Left lung (tissue), 10 donors: Measurements from ENCODE around the gene REPS1. TPM values are rescaled to one million over a fixed set of nuclear protein-coding genes. Genes with fewer than 3 reads are reported as not detected.

ENCODE experiments used
- ATAC-seq: fragments of 200-7000 bp; cut with Tn5 transposase; one replicate; pipeline ENCODE4 v1.9.1; 2020; ENCODE audit warnings: moderate library complexity
- DNase-seq, 4 donors: peaks; one replicate each; pipeline ENCODE4 v3.0.0-alpha.2; 2013 to 2020
- H3K27ac ChIP-seq, 2 donors: fragments of 200-600 bp; sonication (generic) in 1 of 2; one replicate each; pipeline versions ENCODE4 v1.5.0 to v1.8.0; 2020 to 2021
- H3K27me3 ChIP-seq, 2 donors: fragments of 200-600 bp; sonication (generic) in 1 of 2; one replicate each; pipeline versions ENCODE4 v1.5.0 to v1.8.0; 2020 to 2021
- H3K36me3 ChIP-seq, 2 donors: fragments of 200-600 bp; sonication (generic) in 1 of 2; one replicate each; pipeline versions ENCODE4 v1.5.0 to v1.8.0; 2020 to 2021
- H3K4me1 ChIP-seq, 2 donors: fragments of 200-600 bp; one replicate each; pipeline ENCODE4 v1.8.0; 2021
- H3K4me3 ChIP-seq, 2 donors: fragments of 200-600 bp; sonication (generic) in 1 of 2; one replicate each; pipeline versions ENCODE4 v1.5.0 to v1.8.0; 2020 to 2021; ENCODE audit warnings: mild to moderate bottlenecking in 1 of 2
- H3K9me3 ChIP-seq, 2 donors: fragments of 200-600 bp; sonication (generic) in 1 of 2; one replicate each; pipeline versions ENCODE4 v1.5.0 to v1.8.0; 2020 to 2021
- intact Hi-C, 2 donors: fragments of 100-400 bp; cut with DNase I; formaldehyde crosslinking; loops; one replicate each; pipeline versions ENCODE4 v1.11.2 to v1.14.2; 2022
- polyA plus RNA-seq, 6 donors: library from polyadenylated mRNA; unstranded; fragments of 120-200 nt; gene quantifications; one replicate each; pipeline ENCODE4 v1.2.1, GENCODE V29; 2013; ENCODE audit not compliant: insufficient read length in 6 of 6
- total RNA-seq, 2 donors: library from RNA; stranded (reverse); fragmentation: NEBNext Ultra II Directional; extraction: Animal tissue kit (Norgen Biotek cat#: 25700); gene quantifications; one replicate each; pipeline ENCODE4 v1.2.1, GENCODE V29; 2021
- TF ChIP-seq, protein P1 (sequence below), 2 donors: fragments of 200-600 bp; sonication (generic) in 1 of 2; IDR thresholded peaks; one replicate each; pipeline versions ENCODE4 v1.5.0 to v1.8.0; 2021; ENCODE audit warnings: antibody characterized with exemption in 2 of 2
- donor health status: DM: no; HTN: yes; CAD: no.
- donor health status: DM: no; HTN: no; CAD: no.

REPS1 gene
- total and polyA plus RNA-seq, 8 donors, result 29.3 to 83.9 (median 63.6) TPM

DNA sequence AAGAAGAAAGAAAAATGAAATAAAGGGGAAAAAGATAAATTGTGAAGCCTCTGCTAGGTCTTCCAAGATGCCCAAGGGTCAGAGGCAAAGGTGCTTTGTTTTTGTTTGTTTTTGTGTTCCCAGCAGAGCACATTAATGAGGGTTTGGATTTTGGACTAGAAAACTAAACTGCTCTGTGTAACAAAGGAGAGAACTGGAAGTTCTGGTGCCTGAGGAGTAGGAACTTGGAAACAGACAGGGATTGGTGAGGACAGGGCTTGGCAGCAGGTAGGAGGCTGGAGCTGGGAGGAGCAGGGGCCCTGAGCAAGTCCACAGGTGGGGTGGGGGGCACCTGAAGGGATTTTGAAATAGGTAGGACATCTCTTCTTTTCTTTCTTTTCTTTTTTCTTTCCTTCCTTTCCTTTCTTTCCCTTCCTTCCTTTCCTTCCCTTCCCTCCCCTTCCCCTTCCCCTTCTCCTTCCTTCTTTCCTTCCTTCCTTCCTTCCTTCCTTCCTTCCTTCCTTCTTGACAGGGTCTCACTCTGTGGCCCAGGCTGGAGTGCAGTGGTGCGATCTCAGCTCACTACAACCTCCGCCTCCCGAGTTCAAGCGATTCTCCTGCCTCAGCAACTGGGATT is 25.2 kb upstream of the REPS1 start:
- H3K36me3 ChIP-seq, result no peaks in the 10 kb centered on the region
- no peak for DNase-seq
- H3K4me1 ChIP-seq, result no peaks in the 10 kb centered on the region
- H3K9me3 ChIP-seq, result no peaks in the 10 kb centered on the region
- TF ChIP-seq, protein P1, sequence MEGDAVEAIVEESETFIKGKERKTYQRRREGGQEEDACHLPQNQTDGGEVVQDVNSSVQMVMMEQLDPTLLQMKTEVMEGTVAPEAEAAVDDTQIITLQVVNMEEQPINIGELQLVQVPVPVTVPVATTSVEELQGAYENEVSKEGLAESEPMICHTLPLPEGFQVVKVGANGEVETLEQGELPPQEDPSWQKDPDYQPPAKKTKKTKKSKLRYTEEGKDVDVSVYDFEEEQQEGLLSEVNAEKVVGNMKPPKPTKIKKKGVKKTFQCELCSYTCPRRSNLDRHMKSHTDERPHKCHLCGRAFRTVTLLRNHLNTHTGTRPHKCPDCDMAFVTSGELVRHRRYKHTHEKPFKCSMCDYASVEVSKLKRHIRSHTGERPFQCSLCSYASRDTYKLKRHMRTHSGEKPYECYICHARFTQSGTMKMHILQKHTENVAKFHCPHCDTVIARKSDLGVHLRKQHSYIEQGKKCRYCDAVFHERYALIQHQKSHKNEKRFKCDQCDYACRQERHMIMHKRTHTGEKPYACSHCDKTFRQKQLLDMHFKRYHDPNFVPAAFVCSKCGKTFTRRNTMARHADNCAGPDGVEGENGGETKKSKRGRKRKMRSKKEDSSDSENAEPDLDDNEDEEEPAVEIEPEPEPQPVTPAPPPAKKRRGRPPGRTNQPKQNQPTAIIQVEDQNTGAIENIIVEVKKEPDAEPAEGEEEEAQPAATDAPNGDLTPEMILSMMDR (IDR thresholded peaks at IDR 0.05), result no peak
- H3K4me3 ChIP-seq, result no peak overlapping the region
- no peaks in the 10 kb centered on the region for H3K27me3 ChIP-seq
- no peak overlapping the region for H3K27ac ChIP-seq
- no peak for ATAC-seq
- intact Hi-C loops, result no loop called here

DNA sequence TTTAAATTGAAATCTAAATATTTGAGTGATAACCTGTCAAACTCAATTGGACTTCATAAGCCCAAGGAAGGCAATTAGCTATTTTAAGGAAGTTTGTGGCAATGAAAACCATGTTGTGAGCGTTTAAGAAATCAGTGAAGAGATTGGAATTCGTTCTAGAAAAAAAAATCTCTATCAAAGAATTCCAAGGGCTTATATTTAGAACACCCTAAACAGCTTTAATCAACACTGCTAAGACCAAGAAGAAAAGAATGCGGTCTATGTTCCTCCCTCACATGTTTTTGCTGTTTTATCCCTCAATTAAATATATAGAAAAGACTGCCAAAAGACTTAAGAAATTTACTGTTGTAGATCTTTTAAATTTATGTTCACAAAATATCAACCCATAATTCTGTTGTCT is 23.9 kb upstream of the REPS1 start:
- H3K9me3 ChIP-seq, result no peaks in the 10 kb centered on the region
- intact Hi-C loops, result no loop called here
- H3K36me3 ChIP-seq, result no peaks in the 10 kb centered on the region
- TF ChIP-seq, protein P1 (IDR thresholded peaks at IDR 0.05), result no peak
- DNase-seq (no peak), ATAC-seq (no peak)
- no peaks in the 10 kb centered on the region for H3K4me1 ChIP-seq
- H3K27me3 ChIP-seq, result no peaks in the 10 kb centered on the region
- no peak overlapping the region for H3K27ac ChIP-seq
- H3K4me3 ChIP-seq, result no peak overlapping the region

DNA sequence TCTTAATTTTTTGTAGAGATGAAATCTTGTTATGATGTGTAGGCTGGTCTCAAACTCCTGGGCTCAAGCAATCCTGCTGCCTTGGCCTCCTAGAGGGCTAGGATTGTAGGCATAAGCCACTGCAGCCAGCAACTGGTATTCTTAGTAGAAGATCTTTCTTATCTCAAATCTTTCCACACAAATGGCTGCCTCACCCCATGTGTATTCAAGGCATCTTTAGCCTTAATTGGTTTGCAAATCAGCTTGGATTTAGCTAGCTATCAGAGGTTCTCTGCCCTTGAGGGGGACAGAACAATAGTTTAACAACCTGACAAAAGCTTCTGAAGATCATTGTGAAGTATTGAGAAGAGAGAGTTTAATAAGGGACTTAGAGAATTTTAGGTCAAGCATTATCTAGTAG is 22.6 kb upstream of the REPS1 start:
- no peak overlapping the region for H3K4me3 ChIP-seq
- DNase-seq, result no peak
- H3K27ac ChIP-seq, result no peak overlapping the region
- ATAC-seq, result no peak
- intact Hi-C loops, result no loop called here
- no peaks in the 10 kb centered on the region for H3K9me3 ChIP-seq
- H3K27me3 ChIP-seq, result no peaks in the 10 kb centered on the region
- TF ChIP-seq, protein P1 (IDR thresholded peaks at IDR 0.05), result no peak
- H3K36me3 ChIP-seq, result no peaks in the 10 kb centered on the region
- H3K4me1 ChIP-seq, result no peaks in the 10 kb centered on the region

DNA sequence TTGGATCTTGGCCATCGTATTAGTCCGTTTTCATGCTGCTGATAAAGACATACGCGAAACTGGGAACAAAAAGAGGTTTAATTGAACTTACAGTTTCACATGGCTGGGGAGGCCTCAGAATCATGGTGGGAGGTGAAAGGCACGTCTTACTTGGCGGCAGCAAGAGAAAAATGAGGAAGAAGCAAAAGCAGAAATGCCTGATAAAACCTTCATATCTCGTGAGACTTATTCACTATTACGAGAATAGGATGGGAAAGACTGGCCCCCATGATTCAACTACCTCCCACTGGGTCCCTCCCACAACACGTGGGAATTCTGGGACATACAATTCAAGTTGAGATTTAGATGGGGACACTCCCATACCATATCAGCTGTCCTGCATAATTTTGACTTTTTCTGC is 20.1 kb upstream of the REPS1 start:
- Histone ChIP-seq H3K4me1 (no peaks in the 10 kb centered on the region), H3K27ac (no peak overlapping the region), H3K36me3 (no peaks in the 10 kb centered on the region), H3K9me3 (no peaks in the 10 kb centered on the region), H3K4me3 (no peak overlapping the region), H3K27me3 (no peaks in the 10 kb centered on the region)
- no peak for DNase-seq
- no peak for ATAC-seq
- intact Hi-C loops, result no loop called here
- TF ChIP-seq, protein P1 (IDR thresholded peaks at IDR 0.05), result no peak

DNA sequence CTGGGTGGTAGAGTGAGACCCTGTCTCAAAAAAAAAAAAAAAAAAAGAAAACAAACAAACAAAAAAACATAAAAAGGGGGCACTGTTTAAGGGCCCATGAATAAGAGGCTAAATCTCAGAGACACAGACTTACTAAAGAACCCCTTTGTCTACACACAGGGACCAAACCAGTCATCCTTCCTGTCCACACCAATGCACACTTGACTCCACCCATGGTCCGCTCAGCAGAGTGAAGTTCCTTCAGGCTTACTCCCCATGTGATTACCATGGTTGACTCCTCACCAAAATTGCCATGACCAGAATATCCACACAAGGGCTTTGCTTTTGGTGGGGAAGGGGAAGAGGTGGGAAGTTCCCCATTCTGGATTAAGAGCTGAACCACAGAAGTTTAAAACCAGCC is 19.4 kb upstream of the REPS1 start:
- ATAC-seq, result no peak

More for the DNA sequence above, 19.4 kb upstream of the REPS1 start:
- no peaks in the 10 kb centered on the region for H3K4me1 ChIP-seq
- intact Hi-C loops, result no loop called here
- H3K27ac ChIP-seq, result no peak overlapping the region
- no peak for DNase-seq
- TF ChIP-seq, protein P1 (IDR thresholded peaks at IDR 0.05), result no peak
- H3K4me3 ChIP-seq, result no peak overlapping the region
- H3K27me3 ChIP-seq, result no peaks in the 10 kb centered on the region
- no peaks in the 10 kb centered on the region for H3K36me3 ChIP-seq
- no peaks in the 10 kb centered on the region for H3K9me3 ChIP-seq
